ENCODE data around the gene MTREX.

MTREX gene

DNA sequence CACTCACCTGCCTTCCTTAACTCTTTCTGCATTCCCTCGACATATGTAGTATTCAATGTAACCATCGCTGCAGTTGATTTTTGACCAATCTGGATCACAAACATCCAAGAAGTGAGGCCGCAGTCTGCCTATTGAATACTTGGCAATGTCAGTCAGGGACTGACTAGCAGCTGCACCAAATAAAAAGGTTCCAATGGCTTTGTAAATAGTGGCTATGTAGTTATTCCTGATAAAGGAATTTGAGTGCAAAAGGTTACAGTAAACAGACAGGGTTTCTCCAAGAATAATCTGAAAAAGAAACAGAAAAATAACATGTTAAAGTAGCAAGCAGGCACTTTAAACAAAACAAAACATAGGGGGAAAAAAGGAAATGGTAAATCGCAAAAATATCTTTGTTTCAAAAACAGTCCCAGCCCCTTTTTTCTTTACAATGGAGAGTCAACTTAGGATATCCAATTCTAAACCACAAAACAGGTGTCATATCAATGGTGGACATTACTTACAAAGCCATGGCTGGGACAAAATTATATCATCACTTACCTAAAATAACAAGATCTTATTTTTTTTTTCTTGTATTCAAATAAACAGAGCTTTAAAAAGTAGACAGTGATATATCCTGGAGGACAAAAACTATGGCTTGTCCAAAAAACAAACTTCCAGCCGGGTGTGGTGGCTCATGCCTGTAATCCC, 160.2 kb downstream of the MTREX start:
- in situ Hi-C loops (cut with MboI; ENCODE audit: low sequenced_read_pairs): no loop called here

- in situ Hi-C loops (cut with MboI; ENCODE audit: low sequenced_read_pairs): no loop called here
Measured at GRCh38 chr5:55469839-55470238, 162.1 kb downstream of the MTREX start.

GRCh38 chr5:55470282-55470681, 162.5 kb downstream of the MTREX start:
- in situ Hi-C loops (cut with MboI; ENCODE audit: low sequenced_read_pairs): no loop called here

DNA sequence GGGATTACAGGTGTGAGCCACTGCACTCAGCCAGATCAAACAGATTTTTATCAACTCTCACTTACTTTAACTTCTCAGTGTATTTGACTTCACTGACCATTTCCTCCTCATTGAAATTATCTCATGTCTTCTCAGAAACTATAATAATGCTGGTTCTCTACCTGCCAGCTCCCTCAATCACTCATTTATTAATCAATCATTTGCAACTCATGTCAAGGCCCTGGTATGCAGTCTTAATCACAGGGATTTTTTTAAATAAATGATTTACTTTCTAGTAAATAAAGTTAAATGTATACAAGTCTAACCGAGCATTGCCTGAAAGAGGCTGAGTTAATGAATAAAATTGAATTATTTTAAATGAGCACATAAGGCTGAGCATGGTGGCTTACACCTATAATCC, 163.7 kb downstream of the MTREX start:
- in situ Hi-C loops (cut with MboI; ENCODE audit: low sequenced_read_pairs): no loop called here

DNA sequence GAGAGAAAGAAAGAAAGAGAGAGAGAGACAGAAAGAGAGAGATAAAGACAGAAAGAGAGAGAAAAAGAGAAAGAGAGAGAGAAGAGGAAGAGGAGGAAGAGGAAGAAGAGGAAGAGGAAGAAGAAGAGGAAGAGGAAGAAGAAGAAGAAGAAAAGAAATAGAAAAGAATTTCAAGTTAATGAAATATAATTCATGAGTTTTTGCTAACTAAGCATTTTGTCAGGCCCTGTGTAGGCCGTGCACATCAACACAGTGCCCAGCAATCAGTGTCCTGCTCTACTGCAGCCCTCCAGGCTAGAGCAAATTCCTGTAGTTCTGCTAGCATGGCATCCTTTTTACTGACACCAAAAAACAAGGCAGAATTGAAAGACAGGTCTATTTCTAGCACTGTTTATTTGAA, 164.9 kb downstream of the MTREX start:
- in situ Hi-C loops (cut with MboI; ENCODE audit: low sequenced_read_pairs): no loop called here
